Measurements from ENCODE around the gene C16orf46.

DNA sequence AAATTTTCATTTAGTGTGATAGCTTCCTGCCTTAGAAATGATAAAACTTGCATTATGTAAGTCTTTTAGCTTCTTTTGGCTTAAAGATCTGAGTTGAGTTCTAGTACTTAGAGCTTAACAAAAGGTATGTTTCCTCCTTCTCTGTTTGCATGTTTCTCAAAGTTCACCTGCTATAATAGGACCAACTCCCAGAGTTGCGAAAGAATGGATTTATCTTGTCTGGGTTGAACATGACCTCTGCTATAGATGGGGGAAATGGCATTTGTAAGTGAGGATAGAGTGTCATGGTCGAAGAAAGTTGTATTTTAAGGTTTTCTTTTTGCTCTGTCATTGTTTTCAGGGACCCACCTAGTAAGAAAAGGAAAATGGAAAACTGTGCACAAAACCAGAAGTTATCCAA, 34.2 kb downstream of the C16orf46 start:
- TF ChIP-seq, protein P1, sequence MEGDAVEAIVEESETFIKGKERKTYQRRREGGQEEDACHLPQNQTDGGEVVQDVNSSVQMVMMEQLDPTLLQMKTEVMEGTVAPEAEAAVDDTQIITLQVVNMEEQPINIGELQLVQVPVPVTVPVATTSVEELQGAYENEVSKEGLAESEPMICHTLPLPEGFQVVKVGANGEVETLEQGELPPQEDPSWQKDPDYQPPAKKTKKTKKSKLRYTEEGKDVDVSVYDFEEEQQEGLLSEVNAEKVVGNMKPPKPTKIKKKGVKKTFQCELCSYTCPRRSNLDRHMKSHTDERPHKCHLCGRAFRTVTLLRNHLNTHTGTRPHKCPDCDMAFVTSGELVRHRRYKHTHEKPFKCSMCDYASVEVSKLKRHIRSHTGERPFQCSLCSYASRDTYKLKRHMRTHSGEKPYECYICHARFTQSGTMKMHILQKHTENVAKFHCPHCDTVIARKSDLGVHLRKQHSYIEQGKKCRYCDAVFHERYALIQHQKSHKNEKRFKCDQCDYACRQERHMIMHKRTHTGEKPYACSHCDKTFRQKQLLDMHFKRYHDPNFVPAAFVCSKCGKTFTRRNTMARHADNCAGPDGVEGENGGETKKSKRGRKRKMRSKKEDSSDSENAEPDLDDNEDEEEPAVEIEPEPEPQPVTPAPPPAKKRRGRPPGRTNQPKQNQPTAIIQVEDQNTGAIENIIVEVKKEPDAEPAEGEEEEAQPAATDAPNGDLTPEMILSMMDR (IDR thresholded peaks at IDR 0.05; ENCODE audit: poor library complexity): no peak
- TF ChIP-seq EZH2 (IDR thresholded peaks at IDR 0.05; ENCODE audit: borderline replicate concordance): no peak
- no peak for TF ChIP-seq EZH2phosphoT487 (IDR thresholded peaks at IDR 0.05; ENCODE audit: low read depth, severe bottlenecking, unreplicated experiment)
